ENCODE measurements around the gene PROC.
"Not testable (repeated sequence)": the region's sequence is repeated elsewhere in the genome, so short reads cannot be mapped to it uniquely, and the experiment has no call there.

DNA sequence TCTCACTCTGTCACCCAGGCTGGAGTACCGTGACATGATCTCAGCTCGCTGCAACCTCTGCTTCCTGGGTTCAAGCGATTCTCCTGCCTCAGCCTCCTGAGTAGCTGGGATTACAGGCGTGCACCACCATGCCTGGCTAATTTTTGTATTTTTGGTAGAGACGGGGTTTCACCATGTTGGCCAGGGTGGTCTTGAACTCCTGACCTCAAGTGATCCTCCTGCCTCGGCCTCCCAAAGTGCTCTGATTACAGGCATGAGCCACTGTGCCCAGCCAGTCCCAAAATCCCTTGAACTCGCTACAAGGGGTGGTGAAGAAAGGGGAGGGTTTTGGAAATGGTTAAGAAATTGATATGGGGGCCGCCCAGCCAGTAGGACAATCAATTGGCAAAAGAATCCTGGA, 34.2 kb downstream of the PROC start:
- TF ChIP-seq, protein P1, sequence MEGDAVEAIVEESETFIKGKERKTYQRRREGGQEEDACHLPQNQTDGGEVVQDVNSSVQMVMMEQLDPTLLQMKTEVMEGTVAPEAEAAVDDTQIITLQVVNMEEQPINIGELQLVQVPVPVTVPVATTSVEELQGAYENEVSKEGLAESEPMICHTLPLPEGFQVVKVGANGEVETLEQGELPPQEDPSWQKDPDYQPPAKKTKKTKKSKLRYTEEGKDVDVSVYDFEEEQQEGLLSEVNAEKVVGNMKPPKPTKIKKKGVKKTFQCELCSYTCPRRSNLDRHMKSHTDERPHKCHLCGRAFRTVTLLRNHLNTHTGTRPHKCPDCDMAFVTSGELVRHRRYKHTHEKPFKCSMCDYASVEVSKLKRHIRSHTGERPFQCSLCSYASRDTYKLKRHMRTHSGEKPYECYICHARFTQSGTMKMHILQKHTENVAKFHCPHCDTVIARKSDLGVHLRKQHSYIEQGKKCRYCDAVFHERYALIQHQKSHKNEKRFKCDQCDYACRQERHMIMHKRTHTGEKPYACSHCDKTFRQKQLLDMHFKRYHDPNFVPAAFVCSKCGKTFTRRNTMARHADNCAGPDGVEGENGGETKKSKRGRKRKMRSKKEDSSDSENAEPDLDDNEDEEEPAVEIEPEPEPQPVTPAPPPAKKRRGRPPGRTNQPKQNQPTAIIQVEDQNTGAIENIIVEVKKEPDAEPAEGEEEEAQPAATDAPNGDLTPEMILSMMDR (IDR thresholded peaks at IDR 0.05; ENCODE audit: insufficient read depth, low read depth, low read length): not testable (repeated sequence)
- not testable (repeated sequence) for TF ChIP-seq EZH2 (IDR thresholded peaks at IDR 0.05; ENCODE audit: insufficient read depth, low read length)

All from astrocyte (in vitro differentiated cells and primary cell).